ENCODE data around the gene R3HDM1.

GRCh38 chr2:135573620-135574019, 42.3 kb downstream of the R3HDM1 start:
- TF ChIP-seq POLR2A (IDR thresholded peaks at IDR 0.05) (no peak), CTCF (IDR thresholded peaks at IDR 0.05) (peak in 1 of 6 experiments; percentile 9)
